22Rv1 (cell line): ENCODE measurements around the gene GRK3.
"Not testable (repeated sequence)": the region's sequence is repeated elsewhere in the genome, so short reads cannot be mapped to it uniquely, and the experiment has no call there.

Source experiments
- H3K27ac ChIP-seq: fragments of 450-650 bp; 2 replicates; pipeline ENCODE4 v1.5.1; 2017
- CTCF ChIP-seq: fragments of 450-650 bp; IDR thresholded peaks from 2 replicates; pipeline ENCODE4 v1.5.1; 2017; ENCODE audit warnings: mild to moderate bottlenecking
- ZFX ChIP-seq: fragments of 450-650 bp; IDR thresholded peaks from 2 replicates; pipeline ENCODE4 v1.6.1; 2017; ENCODE audit warnings: antibody characterized with exemption, borderline replicate concordance

Gene GRK3

GRCh38 chr22:25602916-25603315, 38.4 kb downstream of the GRK3 start:
- H3K27ac ChIP-seq = no peak overlapping the region
- TF ChIP-seq CTCF (no peak), ZFX (no peak)

DNA sequence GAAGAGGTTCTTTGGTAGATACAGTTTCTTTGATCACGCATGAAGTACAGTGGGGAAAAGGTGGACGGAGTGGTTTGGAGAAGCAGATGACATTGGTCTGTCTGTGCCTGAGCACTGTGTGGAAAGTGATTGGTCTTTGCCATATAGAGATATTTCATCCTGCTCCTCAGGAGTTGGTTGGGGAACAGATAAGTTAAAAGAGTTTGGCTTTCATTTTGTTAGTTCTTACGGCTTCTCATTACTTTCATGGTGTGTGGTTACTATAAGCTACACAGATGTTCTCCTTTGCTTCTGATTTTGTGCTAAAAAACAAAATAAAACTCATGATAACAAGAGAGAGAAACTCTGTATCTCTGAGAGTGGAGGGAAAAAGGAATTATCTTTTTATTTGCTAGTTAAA, 40.7 kb downstream of the GRK3 start:
- H3K27ac ChIP-seq = not testable (repeated sequence)

GRCh38 chr22:25605565-25605964, 41.1 kb downstream of the GRK3 start:
- H3K27ac ChIP-seq = not testable (repeated sequence)

DNA sequence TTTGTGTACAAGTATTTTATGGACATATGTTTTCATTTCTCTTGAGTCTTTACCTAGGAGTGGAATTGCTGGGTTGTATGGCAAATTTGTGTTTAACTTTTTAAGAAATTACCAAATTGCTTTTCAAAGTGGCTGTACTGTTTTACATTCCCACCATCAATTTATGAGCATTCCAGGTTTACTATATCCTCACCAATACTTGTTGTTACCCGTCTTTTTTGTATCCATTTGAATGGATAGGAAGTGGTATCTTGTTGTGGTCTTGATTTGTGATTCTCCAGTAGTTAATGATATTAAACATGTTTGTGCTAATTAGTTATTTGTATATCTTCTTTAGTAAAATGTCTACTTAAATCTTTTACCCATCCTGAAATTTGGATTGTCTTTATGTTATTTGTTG, 46.8 kb downstream of the GRK3 start:
- H3K27ac ChIP-seq = not testable (repeated sequence)

GRCh38 chr22:25613131-25613530, 48.7 kb downstream of the GRK3 start:
- not testable (repeated sequence) for H3K27ac ChIP-seq

DNA sequence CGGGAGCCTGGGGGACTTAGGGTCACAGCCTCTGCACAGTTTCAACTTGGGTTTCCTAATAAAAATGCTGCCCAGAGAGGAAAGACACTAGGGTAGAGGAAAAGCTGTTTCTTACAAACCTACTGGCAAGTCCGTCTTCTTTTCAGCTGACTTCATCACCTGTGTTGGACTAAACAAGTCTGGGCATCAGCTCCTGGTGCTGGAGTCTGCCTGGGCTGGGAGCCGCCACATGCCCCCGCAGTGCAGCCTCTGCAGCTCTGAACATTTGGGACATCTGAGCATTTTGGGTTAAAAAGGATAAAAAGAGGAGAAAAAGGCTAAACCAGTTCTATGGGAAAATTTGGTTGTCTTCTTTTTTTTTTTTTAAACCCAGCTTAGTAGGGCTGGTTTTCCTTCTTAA, 49.1 kb downstream of the GRK3 start:
- not testable (repeated sequence) for H3K27ac ChIP-seq

GRCh38 chr22:25614791-25615190, 50.3 kb downstream of the GRK3 start:
- H3K27ac ChIP-seq = not testable (repeated sequence)

- H3K27ac ChIP-seq = no peak overlapping the region
- TF ChIP-seq ZFX (no peak), CTCF (no peak)
Measured at GRCh38 chr22:25621986-25622385, 57.5 kb downstream of the GRK3 start.

DNA sequence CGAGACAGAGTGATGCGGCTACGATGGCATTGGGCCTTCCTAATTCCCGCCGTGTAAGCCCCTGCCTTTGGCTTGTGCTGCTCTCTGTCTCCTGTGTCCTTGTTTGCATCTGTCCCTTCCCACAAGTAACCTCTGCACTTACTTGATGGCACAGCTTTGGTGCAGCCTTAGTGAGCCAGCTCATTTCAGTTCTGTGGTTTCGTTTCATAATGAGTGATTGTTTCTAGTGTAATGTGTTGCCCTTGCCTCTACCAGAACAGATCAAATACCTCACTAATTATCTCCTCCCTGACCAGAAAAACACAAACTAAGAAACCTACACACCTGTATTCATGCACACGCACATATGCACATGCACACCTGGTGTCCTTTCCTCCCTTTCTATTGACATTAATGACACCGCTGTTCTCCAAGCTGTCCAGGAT, 58.8 kb downstream of the GRK3 start:
- TF ChIP-seq CTCF = no peak
- no peak for TF ChIP-seq ZFX
- H3K27ac ChIP-seq = no peak overlapping the region

DNA sequence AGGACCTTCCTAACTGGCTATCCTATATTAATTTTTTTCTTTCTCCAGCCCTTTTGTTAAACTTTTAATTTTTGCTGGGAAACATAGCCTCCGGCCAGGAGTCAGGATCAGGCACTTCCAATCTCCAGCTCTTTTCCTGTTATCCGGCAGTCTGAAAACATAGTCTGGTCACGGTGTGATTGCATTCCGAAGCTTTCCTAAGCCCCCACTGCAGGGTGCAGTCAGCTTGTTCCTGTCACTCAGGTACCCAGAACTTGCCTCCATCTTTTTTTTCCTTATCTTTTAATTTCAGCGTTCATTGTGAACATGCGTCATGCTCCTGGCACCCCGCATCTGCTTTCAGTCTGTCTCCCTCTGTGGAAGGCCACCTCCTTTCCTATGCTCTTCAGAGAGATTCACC, 59.4 kb downstream of the GRK3 start:
- no peak overlapping the region for H3K27ac ChIP-seq
- TF ChIP-seq CTCF (no peak), ZFX (no peak)

GRCh38 chr22:25624476-25624875, 60.0 kb downstream of the GRK3 start:
- TF ChIP-seq ZFX = no peak
- no peak for TF ChIP-seq CTCF
- H3K27ac ChIP-seq = no peak overlapping the region

DNA sequence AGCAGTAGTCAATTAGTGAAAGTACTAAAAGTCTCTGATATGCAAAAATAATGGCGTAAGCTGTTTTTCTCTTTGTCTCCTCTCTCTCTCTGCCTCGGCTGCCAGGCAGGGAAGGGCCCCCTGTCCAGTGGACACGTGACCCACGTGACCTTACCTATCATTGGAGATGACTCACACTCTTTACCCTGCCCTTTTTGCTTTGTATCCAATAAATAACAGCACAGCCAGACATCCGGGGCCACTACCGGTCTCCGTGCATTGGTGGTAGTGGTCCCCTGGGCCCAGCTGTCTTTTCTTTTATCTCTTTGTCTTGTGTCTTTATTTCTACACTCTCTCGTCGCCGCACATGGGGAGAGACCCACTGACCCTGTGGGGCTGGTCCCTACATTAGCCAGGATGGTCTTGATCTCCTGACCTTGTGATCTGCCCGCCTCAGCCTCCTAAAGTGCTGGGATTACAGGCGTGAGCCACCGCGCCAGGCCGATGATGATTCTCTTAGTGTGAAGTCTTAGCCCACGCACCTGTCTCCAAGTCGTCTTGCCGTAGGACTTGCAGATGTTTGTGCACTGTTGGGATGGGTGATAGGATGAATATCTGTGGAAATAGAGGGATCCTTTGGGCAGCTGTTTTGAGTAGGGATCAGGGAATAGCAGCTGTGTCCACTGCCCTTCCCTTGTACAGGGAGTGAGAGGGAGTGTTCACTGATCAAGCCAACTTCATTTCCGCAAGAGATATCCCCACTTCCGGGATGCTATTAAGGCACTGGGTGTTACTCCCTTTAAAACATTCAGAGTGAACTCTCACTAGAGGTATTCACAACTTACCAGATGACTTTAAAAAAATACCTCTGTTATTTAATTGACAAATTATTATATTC, 61.5 kb downstream of the GRK3 start:
- H3K27ac ChIP-seq = not testable (repeated sequence)
